HepG2 (cell line): ENCODE data around the gene GTF2I. TPM values are rescaled to one million over a fixed set of nuclear protein-coding genes. Genes with fewer than 3 reads are reported as not detected.
A peak's percentile ranks its signal among the peaks of the same experiment; 100 is the strongest.

Source experiments
- AGO2 ChIP-seq: fragments of 200-400 bp; formaldehyde crosslinking; optimal IDR thresholded peaks from 2 replicates; pipeline ENCODE3; 2017; ENCODE audit warnings: mild to moderate bottlenecking, low read depth, low read length, moderate library complexity
- BORCS8-MEF2B ChIP-seq: sonication (generic); formaldehyde crosslinking; IDR thresholded peaks from 2 replicates; pipeline ENCODE4 v1.8.0; 2022; ENCODE audit warnings: mild to moderate bottlenecking, missing genetic modification reagents
- GLI4 ChIP-seq: sonication (generic); formaldehyde crosslinking; IDR thresholded peaks from 2 replicates; pipeline ENCODE4 v1.5.1; 2020; ENCODE audit warnings: missing genetic modification reagents, mild to moderate bottlenecking, moderate library complexity, borderline replicate concordance
- GTF2F1 ChIP-seq: fragments of 150-350 bp; IDR thresholded peaks from 2 replicates; pipeline ENCODE4 v1.6.1; 2014; ENCODE audit warnings: low read length
- HMG20A ChIP-seq: IDR thresholded peaks from 2 replicates; pipeline ENCODE4 v1.6.1; 2016; ENCODE audit warnings: borderline replicate concordance
- JDP2 ChIP-seq: sonication (generic); formaldehyde crosslinking; IDR thresholded peaks from 2 replicates; pipeline ENCODE4 v1.8.1; 2022; ENCODE audit warnings: missing genetic modification reagents, borderline replicate concordance
- NCOA5 ChIP-seq: sonication (generic); formaldehyde crosslinking; IDR thresholded peaks from 2 replicates; pipeline ENCODE4 v1.4.0; 2020; ENCODE audit warnings: missing genetic modification reagents
- PHB2 ChIP-seq: fragments of 450-650 bp; IDR thresholded peaks from 2 replicates; pipeline ENCODE4 v1.6.1; 2018; ENCODE audit not compliant: partially characterized antibody
- PHF21A ChIP-seq: sonication (generic); formaldehyde crosslinking; IDR thresholded peaks from 2 replicates; pipeline ENCODE4 v1.5.0; 2020; ENCODE audit warnings: mild to moderate bottlenecking, missing genetic modification reagents
- PHF8 ChIP-seq: sonication (generic); formaldehyde crosslinking; IDR thresholded peaks from 2 replicates; pipeline ENCODE4 v1.5.0; 2020; ENCODE audit warnings: missing genetic modification reagents
- PRMT3 ChIP-seq: sonication (generic); formaldehyde crosslinking; IDR thresholded peaks from 2 replicates; pipeline ENCODE4 v1.8.1; 2022; ENCODE audit warnings: low read depth, mild to moderate bottlenecking, moderate library complexity, missing genetic modification reagents, borderline replicate concordance
- RBM39 ChIP-seq: fragments of 200-400 bp; formaldehyde crosslinking; IDR thresholded peaks from one replicate; pipeline ENCODE4 v1.6.1; 2018; ENCODE audit warnings: antibody characterized with exemption, mild to moderate bottlenecking, low read depth, low read length; ENCODE audit not compliant: poor library complexity, severe bottlenecking
- SATB2 ChIP-seq: sonication (generic); formaldehyde crosslinking; IDR thresholded peaks from 2 replicates; pipeline ENCODE4 v1.5.0; 2020; ENCODE audit warnings: missing genetic modification reagents
- SNAI1 ChIP-seq: sonication (generic); formaldehyde crosslinking; IDR thresholded peaks from 2 replicates; pipeline ENCODE4 v1.5.0; 2020; ENCODE audit warnings: mild to moderate bottlenecking, missing genetic modification reagents, borderline replicate concordance
- SNRNP70 ChIP-seq: fragments of 200-400 bp; formaldehyde crosslinking; IDR thresholded peaks from 2 replicates; pipeline ENCODE4 v1.6.1; 2017; ENCODE audit warnings: mild to moderate bottlenecking, low read depth, low read length, moderate library complexity
- TBL1XR1 ChIP-seq: fragments of 150-350 bp; IDR thresholded peaks from 2 replicates; pipeline ENCODE4 v1.6.1; 2014; ENCODE audit warnings: borderline replicate concordance, low read length; ENCODE audit not compliant: partially characterized antibody
- TP53 ChIP-seq: sonication (generic); formaldehyde crosslinking; conservative IDR thresholded peaks from 2 replicates; pipeline ENCODE4 v1.4.0; 2020; ENCODE audit warnings: missing genetic modification reagents
- WIZ ChIP-seq: sonication (generic); formaldehyde crosslinking; IDR thresholded peaks from 2 replicates; pipeline ENCODE4 v1.5.1; 2020; ENCODE audit warnings: mild to moderate bottlenecking, missing genetic modification reagents
- YEATS4 ChIP-seq: sonication (generic); formaldehyde crosslinking; IDR thresholded peaks from 2 replicates; pipeline ENCODE4 v1.4.0; 2020; ENCODE audit warnings: missing genetic modification reagents, borderline replicate concordance
- ZBTB38 ChIP-seq: sonication (generic); formaldehyde crosslinking; IDR thresholded peaks from 2 replicates; pipeline ENCODE4 v1.5.1; 2020; ENCODE audit warnings: mild to moderate bottlenecking, missing genetic modification reagents
- ZBTB7A ChIP-seq: sonication (generic); formaldehyde crosslinking; IDR thresholded peaks from 2 replicates; pipeline ENCODE4 v1.8.0; 2022; ENCODE audit warnings: mild to moderate bottlenecking, missing genetic modification reagents
- ZFP82 ChIP-seq: sonication (generic); formaldehyde crosslinking; IDR thresholded peaks from 2 replicates; pipeline ENCODE4 v1.5.1; 2020; ENCODE audit warnings: mild to moderate bottlenecking, missing genetic modification reagents, borderline replicate concordance
- ZFP90 ChIP-seq: sonication (generic); formaldehyde crosslinking; IDR thresholded peaks from 2 replicates; pipeline ENCODE4 v1.8.0; 2022; ENCODE audit warnings: missing genetic modification reagents, mild to moderate bottlenecking, inconsistent platforms, borderline replicate concordance
- ZFY ChIP-seq: sonication (generic); formaldehyde crosslinking; IDR thresholded peaks from 2 replicates; pipeline ENCODE4 v1.4.0; 2020; ENCODE audit warnings: missing genetic modification reagents
- ZNF747 ChIP-seq: sonication (generic); formaldehyde crosslinking; IDR thresholded peaks from 2 replicates; pipeline ENCODE4 v1.8.1; 2023; ENCODE audit warnings: missing genetic modification reagents, mild to moderate bottlenecking, borderline replicate concordance
- ZSCAN20 ChIP-seq: sonication (generic); formaldehyde crosslinking; IDR thresholded peaks from 2 replicates; pipeline ENCODE4 v1.4.0; 2020; ENCODE audit warnings: missing genetic modification reagents, mild to moderate bottlenecking, borderline replicate concordance
- ZSCAN25 ChIP-seq: sonication (generic); formaldehyde crosslinking; IDR thresholded peaks from 2 replicates; pipeline ENCODE4 v1.8.0; 2022; ENCODE audit warnings: mild to moderate bottlenecking, missing genetic modification reagents
- polyA plus RNA-seq, 8 experiments: library from polyadenylated mRNA; depleted of rRNA in 3 of 8; stranded (reverse) in 7 of 8; unstranded in 1 of 8; fragments of >200 nt; fragmentation: Illumina TruSeq in 4 of 8; extraction: Trizol in 4 of 8; gene quantifications; 2 replicates each; pipeline versions ENCODE4 v1.2.1 to v1.2.3, GENCODE V29; 2011 to 2016; ENCODE audit warnings: low read depth in 4 of 8, missing spikeins in 1 of 8, mixed read lengths in 1 of 8; ENCODE audit not compliant: insufficient read depth in 1 of 8
- total RNA-seq, 5 experiments: library from RNA; depleted of rRNA; stranded (reverse); fragments of >200 nt; fragmentation: Illumina TruSeq; extraction: Trizol; gene quantifications; 2 replicates each; pipeline ENCODE4 v1.2.3, GENCODE V29; 2016; ENCODE audit warnings: low read depth in 1 of 5
- TF ChIP-seq, protein P1 (sequence below): sonication (generic); formaldehyde crosslinking; IDR thresholded peaks from 2 replicates; pipeline ENCODE4 v1.4.0; 2020; ENCODE audit warnings: missing genetic modification reagents
- TF ChIP-seq, protein P2 (sequence below): sonication (generic); formaldehyde crosslinking; IDR thresholded peaks from 2 replicates; pipeline ENCODE4 v1.5.1; 2020; ENCODE audit warnings: missing genetic modification reagents, mild to moderate bottlenecking, borderline replicate concordance

Gene GTF2I
- total and polyA plus RNA-seq, 2 of the 13 experiments (the other 11 are each of a cell fraction or from before 2014, with no cell fraction given) = 74.6 to 125 TPM

DNA sequence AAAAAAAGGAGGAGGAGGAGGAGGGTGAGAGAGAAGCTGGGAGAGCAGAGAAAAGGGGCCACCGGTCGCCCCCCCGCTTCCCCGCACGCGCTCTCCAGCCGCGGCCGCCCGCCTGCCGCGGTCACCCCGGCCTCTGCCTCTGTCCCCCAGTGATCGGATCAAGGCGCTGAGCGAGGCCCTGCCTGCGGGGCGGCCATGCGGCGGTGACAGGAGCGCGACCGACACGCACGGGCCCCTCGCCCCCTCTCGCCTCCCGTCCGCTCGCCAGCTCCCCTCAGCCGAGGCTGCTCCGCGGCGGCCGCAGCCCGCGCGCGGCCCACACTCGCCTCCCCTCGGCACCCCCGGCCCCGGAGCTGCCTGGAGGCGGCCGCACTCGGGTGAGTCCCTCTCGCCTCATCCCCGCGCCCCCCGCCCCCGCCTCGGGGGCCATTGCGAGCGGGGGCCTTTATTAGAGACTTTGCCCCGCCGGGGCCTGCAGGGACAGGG lies at the start of gene GTF2I (continued):
- TF ChIP-seq GLI4 (CRISPR knock-in tag) (0 out of 2 replicates have a peak, but pooled peaks have one; percentile 49), ZFY (CRISPR knock-in tag) (peak; percentile 70), ZBTB38 (CRISPR knock-in tag) (0 out of 2 replicates have a peak, but pooled peaks have one; percentile 6), SNAI1 (CRISPR knock-in tag) (no peak), JDP2 (CRISPR knock-in tag) (no peak), PHF21A (CRISPR knock-in tag) (peak; percentile 15; the same call in 1 of the 2 replicates), ZFP90 (CRISPR knock-in tag) (no peak), PRMT3 (CRISPR knock-in tag) (0 out of 2 replicates have a peak, but pooled peaks have one; percentile 66), YEATS4 (peak; percentile 49), ZFP82 (CRISPR knock-in tag) (0 out of 2 replicates have a peak, but pooled peaks have one; percentile 33), AGO2 (peak; percentile 89), HMG20A (no peak), PHF8 (peak; percentile 51; the same call in 1 of the 2 replicates), GTF2F1 (no peak), WIZ (CRISPR knock-in tag) (no peak), PHB2 (no peak), SNRNP70 (no peak), ZSCAN25 (peak; percentile 14; the same call in 1 of the 2 replicates), NCOA5 (no peak), ZNF747 (CRISPR knock-in tag) (no peak), ZSCAN20 (CRISPR knock-in tag) (no peak), ZBTB7A (no peak), SATB2 (no peak), TBL1XR1 (peak; percentile 3), TP53 (CRISPR knock-in tag) (no peak), RBM39 (peak; percentile 91), BORCS8-MEF2B (CRISPR knock-in tag) (0 out of 2 replicates have a peak, but pooled peaks have one; percentile 1)
- TF ChIP-seq, protein P1, sequence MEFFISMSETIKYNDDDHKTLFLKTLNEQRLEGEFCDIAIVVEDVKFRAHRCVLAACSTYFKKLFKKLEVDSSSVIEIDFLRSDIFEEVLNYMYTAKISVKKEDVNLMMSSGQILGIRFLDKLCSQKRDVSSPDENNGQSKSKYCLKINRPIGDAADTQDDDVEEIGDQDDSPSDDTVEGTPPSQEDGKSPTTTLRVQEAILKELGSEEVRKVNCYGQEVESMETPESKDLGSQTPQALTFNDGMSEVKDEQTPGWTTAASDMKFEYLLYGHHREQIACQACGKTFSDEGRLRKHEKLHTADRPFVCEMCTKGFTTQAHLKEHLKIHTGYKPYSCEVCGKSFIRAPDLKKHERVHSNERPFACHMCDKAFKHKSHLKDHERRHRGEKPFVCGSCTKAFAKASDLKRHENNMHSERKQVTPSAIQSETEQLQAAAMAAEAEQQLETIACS (CRISPR knock-in tag) = peak; percentile 49; the same call in 1 of the 2 replicates
- TF ChIP-seq, protein P2, sequence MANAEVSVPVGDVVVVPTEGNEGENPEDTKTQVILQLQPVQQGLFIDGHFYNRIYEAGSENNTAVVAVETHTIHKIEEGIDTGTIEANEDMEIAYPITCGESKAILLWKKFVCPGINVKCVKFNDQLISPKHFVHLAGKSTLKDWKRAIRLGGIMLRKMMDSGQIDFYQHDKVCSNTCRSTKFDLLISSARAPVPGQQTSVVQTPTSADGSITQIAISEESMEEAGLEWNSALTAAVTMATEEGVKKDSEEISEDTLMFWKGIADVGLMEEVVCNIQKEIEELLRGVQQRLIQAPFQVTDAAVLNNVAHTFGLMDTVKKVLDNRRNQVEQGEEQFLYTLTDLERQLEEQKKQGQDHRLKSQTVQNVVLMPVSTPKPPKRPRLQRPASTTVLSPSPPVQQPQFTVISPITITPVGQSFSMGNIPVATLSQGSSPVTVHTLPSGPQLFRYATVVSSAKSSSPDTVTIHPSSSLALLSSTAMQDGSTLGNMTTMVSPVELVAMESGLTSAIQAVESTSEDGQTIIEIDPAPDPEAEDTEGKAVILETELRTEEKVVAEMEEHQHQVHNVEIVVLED = peak; percentile 3; the same call in 1 of the 2 replicates
